Fibroblast of peridontal ligament (primary cell): Measurements from ENCODE around the gene ST8SIA5.

Experiments
- DNase-seq: peaks from one replicate; pipeline ENCODE4 v3.0.0-alpha.2; 2010; ENCODE audit errors: extremely low read depth

Gene ST8SIA5

DNA sequence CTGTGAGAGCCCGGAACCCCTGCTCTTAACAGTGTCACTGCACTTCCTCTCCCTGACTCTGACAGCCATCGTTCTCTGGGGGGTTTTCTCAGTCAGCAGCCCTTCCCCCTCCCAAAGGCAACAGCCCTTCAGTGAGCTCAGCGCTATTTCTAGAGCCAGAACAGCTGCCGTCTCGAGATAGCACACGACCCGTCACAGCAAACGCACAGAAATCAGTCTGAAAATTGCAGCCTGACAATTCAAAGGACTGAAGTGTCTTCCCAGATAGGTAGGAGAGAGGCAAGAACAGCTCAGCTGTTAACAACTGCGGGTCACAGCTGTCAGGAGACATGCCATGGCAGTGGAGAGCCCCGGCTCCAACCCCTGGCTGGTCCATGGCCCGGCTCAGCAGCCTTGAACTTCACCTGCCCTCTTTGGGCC is 45.4 kb downstream of the ST8SIA5 start:
- no peak for DNase-seq

DNA sequence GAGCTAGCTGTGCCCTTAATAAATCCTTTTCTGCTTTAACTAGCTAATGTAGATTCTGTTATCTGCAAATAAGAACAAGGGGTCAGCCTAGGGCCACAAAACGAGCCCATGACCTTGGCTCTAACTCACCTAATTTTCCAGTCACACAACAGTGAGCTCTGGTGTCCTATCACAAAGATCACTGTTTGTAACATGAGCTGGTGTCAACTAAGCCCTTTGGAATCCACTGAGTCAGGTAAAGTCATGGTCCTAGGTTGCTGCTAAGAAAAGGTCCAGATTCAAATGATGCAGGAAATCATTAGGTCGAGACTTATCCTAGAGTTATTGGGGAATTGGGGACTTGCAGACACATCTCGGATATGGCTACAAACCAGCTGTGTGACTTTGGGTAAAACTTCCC is 49.9 kb downstream of the ST8SIA5 start:
- DNase-seq, result no peak

DNA sequence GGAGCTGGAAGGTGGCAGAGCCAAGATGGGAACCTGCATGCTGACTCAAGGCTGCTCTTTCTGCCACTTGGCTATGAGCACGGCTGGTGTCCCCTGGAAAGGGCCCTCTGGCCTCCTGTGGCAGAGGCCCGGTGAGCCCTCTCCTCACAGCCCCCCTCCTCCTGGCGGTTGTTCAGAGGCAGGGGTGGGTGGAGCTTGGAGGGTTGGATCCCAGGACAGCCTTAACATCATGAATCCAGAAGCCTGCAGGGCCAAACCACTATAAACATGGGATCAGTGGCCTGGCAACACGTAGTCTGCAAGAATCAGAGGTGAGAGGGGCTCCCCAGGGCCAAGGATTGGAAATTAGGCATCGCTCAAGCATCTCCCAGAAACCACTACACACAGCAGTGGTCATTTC is 51.3 kb downstream of the ST8SIA5 start:
- no peak for DNase-seq

GRCh38 chr18:46704816-46705215 is 52.0 kb downstream of the ST8SIA5 start:
- DNase-seq, result no peak

DNA sequence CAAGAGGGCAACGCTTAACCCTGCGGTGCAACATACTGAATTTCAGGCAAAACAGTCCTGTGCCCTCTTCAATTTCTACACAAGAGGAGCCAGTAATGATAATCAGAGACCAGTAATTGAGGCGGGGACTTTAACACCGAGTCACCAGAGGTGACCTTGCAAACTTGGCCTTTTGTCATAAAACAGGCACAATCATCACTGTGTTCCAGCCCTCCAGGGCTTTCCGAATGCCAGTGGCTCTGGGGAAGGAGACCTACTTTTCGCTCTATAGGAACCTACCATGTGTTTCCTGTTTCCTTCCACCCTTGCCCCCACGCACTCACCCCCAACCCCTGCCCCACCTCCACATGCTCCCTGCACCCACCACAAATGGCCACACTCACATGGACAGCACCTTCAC is 52.7 kb downstream of the ST8SIA5 start:
- DNase-seq, result no peak

DNA sequence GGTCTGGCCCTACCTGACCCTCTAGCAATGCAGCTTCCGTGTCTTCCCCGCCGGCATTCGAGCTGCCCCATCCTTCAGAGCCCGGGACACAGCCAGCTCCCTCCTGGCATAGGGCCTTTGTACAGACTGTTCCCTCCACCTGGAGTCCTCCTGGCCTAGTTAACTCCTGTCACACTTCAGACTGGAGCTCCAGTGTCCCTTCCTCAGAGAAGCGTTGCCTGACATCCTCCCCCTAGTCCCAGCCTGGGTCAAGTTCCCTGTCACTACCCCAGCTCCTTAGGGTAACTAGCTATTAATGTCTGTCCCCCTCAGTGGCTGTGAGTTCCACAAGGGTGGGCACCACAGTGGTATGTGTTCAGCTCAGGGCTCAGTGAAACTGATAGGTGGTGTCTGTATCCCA is 54.4 kb downstream of the ST8SIA5 start:
- DNase-seq, result no peak

DNA sequence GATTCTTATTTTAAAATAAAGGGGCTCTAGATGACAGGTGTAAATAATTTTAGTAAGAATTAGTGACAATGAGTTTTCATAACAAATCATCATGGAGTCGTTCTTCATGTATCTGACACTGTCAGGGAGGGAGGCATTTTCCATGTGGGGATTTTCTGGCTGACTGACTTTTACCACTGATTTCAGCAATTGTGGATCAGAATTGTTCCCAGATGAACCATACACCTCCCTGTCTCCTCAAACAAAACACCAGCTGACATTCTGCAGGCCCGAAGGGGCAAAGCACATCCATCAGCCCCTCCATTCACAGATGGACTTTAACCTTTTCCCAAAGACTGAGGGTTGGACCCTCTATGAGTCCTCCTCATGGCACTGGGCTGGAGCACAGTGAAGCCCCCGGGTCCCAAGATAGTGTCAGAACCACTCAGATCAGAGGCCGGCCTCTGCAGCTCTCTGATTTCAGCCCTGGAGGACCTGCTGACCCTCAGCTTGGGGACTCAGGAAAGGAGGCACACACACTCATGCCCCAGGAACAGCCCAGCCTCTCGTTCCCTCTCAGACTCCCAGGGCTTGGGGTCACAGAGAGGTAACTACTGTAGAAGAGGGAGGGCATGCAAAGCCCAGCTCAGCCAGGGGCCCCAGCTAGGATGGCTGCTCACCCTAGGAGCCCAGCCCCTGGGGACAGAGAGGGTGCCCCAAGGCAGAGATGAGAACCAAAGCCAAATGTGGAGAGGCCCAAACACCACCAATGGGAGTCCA is 56.6 kb downstream of the ST8SIA5 start:
- no peak for DNase-seq

DNA sequence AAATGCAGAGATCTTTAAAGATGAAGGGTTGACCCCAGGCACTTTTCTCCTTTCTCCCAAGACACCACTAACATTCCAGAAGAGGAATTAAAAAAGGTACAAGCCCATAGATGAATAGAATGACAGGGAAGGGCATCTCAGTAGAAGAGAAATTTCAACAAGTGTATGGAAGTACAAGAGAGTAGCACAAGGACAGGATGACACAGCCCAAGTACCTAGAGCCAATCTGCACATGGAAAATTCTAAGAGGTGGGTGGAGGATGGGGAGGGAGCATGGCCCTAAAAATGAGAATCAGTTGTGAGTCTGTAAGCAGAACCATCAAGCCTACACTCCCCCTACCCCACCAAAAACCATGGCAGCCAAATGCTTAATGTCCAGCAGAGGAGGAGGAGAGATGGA is 60.2 kb downstream of the ST8SIA5 start:
- no peak for DNase-seq

- no peak for DNase-seq
Observed at GRCh38 chr18:46696268-46696667, 60.6 kb downstream of the ST8SIA5 start.

GRCh38 chr18:46693996-46694395 is 62.9 kb downstream of the ST8SIA5 start:
- DNase-seq, result no peak

- DNase-seq, result no peak
Observed at GRCh38 chr18:46688853-46689525, 67.9 kb downstream of the ST8SIA5 start.

- no peak for DNase-seq
Observed at GRCh38 chr18:46686186-46686585, 70.7 kb downstream of the ST8SIA5 start.

GRCh38 chr18:46683252-46683651 is 73.6 kb downstream of the ST8SIA5 start:
- no peak for DNase-seq

DNA sequence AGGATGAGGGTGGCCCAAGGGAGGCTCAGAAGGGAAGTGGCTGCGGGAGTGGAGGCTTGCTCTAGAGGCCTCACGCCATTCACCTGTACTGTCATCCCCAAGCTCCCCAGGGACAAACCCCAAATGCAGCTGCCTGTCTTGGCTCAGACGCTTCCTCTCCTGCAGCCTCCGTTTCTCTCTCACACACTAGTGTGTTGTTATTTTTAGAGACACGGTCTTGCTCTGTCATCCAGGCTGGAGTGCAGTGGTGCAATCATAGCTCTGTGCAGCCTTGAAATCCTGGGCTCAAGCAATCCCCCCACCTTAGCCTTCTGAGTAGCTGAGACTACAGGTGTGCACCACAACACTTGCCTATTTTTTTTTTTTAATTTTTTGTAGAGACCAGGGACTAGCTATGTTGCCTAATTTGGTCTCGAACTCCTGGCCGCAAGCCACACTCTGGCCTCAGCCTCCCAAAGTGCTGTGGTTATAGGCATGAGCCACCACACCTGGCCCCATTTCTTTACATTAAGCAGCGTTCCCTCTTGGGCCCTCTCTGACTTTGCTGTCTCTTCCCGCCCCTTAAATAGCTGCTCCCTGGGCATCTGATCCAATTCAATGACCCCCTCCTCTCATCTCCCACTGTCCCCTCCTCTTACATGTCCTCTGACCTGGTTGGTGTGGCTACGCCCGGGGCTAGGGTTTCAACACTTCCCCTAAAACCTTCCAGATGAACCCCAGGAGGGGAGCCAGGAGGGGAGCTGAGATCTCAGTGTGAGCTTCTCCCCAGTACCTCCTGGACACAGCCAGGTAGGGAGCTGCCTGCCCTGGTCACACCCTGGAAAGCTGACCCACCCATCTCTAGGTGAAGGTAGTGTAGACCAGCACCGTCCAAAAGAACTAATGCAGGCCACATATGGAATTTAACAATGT is 75.8 kb downstream of the ST8SIA5 start:
- no peak for DNase-seq

- no peak for DNase-seq
Observed at GRCh38 chr18:46679846-46680598, 76.8 kb downstream of the ST8SIA5 start.

DNA sequence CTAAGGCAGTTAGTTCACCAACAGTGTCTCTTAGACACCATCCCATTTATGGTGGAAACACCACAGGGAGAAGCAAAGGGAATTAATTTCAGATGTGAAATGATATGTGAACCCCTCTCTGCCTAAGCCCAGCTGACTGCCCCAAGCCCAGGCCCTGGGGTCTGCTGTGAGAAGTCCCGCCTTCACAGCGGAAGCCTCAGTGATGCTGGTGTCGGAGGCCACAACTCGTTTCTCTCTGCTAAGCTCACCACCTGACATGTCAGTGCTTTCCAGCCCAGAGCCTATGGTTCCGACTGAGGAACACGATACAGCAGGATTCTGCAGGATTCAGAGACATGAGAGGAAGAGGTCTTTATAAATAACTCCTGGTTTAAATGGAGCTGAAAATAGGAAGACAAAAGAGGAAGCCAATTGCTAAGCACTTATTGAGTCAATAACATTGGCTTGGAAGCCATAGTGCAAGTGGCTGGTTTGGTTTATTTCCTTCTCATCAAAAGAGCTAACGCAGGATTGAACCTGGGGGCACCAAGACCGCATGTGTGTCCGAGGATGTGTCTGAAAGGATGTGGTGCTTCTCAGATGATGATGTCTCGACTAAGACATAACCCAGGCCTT is 78.0 kb downstream of the ST8SIA5 start:
- DNase-seq, result no peak

GRCh38 chr18:46678041-46678440 is 78.8 kb downstream of the ST8SIA5 start:
- DNase-seq, result no peak

DNA sequence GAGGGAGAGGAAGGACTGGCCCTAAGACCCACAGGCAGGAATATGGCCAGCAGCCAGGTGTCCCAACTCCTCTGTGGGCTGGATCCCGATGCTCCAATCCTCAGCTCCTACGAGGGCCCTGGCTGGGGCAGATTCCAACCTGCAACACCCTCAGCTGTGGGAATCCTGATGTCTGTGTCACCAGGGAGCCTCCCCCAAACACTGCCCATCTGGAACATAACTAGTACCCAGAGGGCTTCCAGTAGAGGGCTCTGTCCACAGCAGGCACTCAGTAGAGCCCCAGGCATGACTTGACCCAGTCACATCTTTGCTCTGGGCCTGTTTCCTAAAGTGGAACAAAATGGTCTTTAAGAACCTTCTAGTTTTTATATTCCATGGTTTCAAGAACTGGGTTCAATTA is 79.2 kb downstream of the ST8SIA5 start:
- no peak for DNase-seq

GRCh38 chr18:46676182-46676835 is 80.5 kb downstream of the ST8SIA5 start:
- DNase-seq, result no peak

DNA sequence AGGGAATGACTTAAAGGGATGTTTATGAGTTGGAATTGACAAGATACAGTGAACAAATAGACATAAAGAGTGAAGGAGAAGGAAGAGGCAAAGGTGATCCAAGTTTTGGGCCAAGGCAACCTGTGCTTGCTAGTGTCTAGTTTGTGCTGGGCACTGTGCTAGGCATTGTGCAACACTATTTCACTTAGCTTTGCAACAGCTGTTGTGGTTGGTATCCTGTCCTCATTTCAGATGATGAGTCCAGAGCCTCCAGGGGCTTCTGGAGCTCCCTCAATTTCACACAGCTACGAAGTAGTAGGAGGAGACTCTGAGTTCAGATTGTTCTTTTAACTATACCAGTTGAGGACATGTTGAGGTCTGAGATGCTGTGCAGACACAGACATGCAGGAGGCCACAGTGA is 81.7 kb downstream of the ST8SIA5 start:
- DNase-seq, result no peak
